ENCODE results near the gene RPL18A.

- TF ChIP-seq GATA2 (IDR thresholded peaks at IDR 0.05; ENCODE audit: low read depth, low read length) (no peak), GATA3 (IDR thresholded peaks at IDR 0.05; ENCODE audit: low read depth, low read length) (no peak)
Measured at GRCh38 chr19:17874758-17875135, 15.0 kb downstream of the RPL18A start.

Measured in SH-SY5Y (cell line).